Measurements from ENCODE around the gene EP400.
A peak's percentile ranks its signal among the peaks of the same experiment; 100 is the strongest.
"Not testable (repeated sequence)": the region's sequence is repeated elsewhere in the genome, so short reads cannot be mapped to it uniquely, and the experiment has no call there.

The EP400 gene

DNA sequence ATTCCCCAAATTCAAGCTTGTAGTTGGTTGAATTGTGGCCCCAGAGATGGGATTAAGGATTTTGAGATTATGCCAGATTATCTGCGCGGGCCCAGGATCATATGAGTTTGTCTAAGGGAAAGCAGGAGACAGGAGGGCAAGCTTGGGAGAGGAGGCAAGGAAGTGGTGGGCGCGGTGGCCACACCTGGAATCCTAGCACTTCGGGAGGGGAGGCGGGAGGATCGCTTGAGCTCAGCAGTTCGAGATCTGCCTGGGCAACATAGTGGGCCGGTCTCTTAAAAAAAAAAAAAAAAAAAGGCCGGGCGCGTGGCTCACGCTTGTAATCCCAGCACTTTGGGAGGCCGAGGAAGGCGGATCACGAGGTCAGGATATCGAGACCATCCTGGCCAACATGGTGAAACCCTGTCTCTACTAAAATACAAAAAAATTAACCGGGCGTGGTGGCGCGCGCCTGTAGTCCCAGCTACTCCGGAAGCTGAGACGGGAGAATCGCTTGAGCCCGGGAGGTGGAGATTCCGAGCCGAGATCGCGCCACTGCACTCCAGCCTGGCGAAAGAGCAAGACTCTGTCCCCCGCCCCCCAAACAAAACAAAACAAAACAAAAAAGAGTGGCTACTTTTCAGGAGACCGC lies 21.5 kb upstream of the EP400 start:
- DNase-seq (ENCODE audit: low read depth in 2 of 2) = no peak

DNA sequence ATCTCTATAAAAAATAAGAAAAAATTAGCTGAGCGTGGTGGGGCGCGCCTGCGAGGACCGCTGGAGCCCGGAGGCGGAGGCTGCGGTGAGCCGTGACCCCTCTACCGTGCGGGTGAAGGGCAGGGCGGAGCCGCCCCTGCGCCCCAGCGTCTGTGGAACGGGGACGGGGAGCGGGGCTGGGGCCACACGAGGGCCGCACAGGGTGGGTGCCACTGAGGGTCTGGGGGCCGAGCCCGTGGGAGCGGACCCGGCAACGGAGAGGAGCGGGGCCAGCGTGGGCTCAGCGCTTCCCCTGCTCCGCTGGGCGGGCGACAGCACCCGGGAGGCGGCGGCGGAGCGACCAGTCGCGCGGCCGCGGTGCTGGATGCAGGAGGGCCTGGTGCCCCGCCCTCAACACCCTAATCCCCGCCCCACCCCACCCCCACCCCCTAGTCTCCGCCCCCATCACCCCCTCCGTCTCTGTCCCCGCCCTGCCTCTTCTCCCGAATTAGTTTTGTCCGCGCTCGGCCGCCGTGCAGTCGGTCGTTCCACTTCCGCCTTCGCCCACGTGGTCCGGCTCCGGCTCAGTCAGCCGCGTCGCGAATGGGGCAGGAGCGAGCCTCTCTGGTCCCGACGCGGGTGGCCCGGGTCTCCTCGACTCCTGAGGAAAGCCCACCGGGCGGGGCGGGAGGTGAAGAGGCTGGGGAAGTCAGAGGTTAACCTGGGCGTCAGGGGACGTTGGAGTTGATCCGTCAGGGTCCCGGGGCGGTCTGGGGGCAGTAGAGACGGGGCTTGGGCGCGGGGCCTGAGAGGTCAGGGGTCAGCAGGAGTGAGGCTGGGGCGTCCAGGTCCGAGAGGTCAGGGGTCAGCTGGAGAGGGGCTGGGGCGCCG lies 20.8 kb upstream of the EP400 start, which contains the start of gene PUS1:
TSS of gene PUS1 (plus strand) at position 566 of the 870 bp plus-strand sequence. CDS start 447 bp downstream, outside the sequence.
- peak; percentile 88 to 89 for DNase-seq (ENCODE audit: low read depth in 2 of 2)

DNA sequence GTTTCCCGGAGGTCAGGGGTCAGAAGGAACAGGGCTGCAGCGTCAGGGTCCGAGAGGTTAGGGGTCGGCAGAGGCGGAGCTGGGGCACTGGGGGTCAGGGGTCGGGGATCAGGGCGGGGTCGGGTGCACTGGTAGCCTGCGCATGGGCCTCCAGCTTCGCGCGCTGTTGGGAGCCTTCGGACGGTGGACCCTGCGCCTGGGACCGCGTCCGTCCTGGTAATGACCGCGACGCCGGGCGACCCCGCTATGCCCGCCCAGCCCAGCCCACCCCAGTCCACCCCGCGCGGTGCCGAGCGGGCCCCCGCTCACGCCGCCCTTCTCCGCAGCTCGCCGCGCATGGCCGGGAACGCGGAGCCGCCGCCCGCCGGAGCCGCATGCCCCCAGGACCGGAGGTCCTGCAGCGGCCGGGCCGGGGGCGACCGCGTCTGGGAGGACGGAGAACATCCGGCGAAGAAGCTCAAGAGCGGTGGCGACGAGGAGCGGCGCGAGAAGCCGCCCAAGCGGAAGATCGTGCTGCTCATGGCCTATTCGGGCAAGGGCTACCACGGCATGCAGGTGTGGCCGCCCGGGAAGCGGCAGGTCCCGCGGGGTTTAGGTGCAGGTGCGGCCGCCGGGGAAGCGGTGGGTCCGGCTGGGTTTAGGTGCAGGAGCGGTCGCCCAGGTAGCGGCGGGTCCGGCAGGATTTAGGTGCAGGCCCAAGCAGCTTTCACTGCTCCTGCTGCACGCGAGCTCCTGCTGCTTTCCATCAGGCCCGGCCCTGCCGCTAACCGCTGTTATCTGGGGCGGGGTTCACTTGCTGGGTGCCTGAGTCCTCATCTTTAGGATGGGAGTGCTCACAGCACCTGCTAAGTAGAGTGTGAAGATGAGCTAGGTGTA lies 19.9 kb upstream of the EP400 start:
- no peak for DNase-seq (ENCODE audit: low read depth in 2 of 2)

DNA sequence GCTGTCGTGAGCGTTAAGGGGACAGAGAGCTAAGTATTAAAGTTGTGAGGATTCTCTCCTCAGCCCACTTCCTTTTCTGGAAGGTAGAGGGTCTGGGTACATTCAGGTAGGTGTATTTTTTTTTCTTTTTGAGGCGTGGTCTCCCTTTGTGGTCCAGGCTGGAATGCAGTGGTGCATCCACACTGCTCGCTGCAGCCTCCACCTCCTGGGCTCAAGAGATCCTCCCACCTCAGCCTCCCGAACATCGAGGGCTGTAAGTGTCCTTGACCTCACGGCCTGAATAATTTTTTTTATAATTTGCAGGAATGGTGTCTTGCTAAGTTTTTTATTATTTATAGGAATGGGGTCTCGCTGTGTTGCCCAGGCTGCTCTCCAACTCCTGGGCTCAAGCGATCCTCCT lies 19.2 kb upstream of the EP400 start:
- no peak for DNase-seq (ENCODE audit: low read depth in 2 of 2)

DNA sequence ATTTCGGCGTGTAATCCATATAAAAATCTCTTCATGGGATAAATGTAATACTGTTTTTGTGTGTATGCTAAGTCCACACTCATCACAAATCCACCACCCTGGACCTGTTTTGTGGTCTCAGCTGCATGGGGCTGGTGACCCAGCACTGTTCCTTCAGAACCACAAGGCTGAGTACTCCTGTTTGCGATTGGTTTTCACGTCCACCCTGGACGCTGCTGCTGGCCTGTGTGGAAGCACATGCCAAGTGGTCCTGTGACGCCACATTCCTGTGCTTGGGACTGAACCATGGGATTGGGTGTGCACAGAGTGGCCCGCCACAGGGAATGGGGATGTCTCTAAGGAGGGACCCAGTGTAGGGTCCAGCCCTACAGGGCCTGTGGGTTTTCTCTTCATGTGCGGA lies 16.4 kb upstream of the EP400 start:
- DNase-seq (ENCODE audit: low read depth in 2 of 2) = no peak

DNA sequence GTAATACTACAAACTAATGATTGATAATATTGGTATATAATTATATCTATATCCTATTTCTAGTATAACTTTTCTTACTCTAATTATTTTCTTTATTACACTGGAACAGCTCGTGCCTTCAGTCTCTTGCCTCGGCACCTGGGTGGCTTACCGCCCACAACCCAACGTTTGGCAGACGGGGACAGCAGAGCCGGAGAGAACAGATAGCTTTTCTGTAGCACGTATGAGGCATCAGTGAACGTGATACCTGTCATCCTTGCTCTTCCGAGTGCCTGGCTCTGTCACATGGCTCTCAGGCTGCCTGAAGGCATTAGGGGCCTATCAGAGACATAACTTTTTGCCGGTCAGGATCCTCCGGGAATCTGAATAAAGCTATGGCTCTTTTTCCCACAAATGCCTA lies 15.2 kb upstream of the EP400 start:
- DNase-seq (ENCODE audit: low read depth in 2 of 2) = no peak

DNA sequence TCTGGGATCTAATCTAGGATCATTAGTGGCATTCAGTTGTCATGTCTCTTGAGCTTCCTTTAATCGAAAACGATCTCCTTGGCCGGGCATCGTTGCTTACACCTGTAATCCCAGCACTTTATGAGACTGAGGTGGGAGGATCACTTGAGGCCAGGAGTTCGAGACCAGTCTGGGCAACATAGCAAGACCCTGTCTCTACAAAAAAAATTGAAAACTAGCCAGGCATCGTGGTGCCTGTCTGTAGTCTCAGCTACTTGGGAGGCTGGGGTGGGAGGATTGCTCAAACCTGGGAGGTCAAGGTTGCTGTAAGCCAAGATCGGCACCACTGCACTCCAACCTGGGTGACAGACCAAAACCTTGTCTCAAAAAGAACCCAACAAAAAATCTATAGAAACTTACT lies 11.7 kb upstream of the EP400 start:
- no peak for DNase-seq (ENCODE audit: low read depth in 2 of 2)

DNA sequence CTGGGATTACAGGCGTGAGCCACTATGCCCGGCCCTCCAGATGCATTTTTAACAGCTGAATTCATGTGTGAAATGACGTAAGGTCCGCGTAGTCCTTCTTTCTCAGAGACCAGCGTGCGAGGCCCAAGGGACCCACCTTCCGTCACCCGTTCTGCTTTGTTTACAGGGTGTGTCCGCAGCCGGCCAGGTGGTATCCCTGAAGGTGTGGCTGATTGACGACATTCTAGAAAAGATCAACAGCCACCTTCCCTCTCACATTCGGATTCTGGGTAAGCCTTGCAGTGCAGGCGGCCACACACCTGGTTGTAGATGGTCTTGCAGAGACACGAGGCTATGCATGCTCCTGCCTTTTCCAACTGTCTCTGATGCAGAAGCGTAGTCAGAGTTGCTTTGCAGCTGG lies 10.7 kb upstream of the EP400 start:
- DNase-seq (ENCODE audit: low read depth in 2 of 2) = no peak

DNA sequence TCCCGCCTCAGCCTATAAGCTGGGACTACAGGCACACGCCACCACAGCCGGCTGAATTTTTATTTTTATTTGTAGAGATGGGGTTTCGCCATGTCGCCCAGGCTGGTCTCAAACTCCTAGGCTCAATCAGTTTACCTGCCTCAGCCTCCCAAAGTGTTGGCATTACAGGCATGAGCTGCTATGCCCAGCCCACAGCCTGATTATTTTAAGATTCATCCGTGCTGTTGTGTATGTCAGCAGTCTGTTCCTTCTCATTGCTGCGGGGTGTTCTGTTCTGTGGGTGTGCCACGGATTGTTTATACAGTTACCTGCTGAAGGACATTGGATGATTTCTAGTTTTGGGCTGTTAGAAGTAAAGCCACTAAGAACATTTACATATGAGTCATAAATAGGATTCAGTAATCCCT lies 9.6 kb upstream of the EP400 start:
- no peak for DNase-seq (ENCODE audit: low read depth in 2 of 2)

DNA sequence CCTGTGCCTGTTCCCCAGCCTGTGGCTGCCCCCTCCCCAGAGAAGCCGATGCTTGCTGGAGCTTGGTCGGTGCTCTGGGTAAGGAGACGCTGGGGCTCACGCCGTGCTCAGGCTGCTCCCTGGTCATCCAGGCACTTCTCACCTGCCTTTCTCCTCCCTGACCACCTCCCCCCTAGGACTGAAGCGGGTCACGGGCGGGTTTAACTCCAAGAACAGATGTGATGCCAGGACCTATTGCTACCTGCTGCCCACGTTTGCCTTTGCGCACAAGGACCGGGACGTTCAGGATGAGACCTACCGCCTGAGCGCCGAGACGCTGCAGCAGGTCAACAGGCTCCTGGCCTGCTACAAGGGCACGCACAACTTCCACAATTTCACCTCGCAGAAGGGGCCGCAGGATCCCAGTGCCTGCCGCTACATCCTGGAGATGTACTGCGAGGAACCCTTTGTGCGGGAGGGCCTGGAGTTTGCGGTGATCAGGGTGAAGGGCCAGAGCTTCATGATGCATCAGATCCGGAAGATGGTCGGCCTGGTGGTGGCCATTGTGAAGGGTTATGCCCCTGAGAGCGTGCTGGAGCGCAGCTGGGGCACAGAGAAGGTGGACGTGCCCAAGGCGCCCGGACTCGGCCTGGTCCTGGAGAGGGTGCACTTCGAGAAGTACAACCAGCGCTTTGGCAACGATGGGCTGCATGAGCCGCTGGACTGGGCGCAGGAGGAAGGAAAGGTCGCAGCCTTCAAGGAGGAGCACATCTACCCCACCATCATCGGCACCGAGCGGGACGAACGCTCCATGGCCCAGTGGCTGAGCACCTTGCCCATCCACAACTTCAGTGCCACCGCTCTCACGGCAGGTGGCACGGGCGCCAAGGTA lies 8.4 kb upstream of the EP400 start:
- no peak for DNase-seq (ENCODE audit: low read depth in 2 of 2)

DNA sequence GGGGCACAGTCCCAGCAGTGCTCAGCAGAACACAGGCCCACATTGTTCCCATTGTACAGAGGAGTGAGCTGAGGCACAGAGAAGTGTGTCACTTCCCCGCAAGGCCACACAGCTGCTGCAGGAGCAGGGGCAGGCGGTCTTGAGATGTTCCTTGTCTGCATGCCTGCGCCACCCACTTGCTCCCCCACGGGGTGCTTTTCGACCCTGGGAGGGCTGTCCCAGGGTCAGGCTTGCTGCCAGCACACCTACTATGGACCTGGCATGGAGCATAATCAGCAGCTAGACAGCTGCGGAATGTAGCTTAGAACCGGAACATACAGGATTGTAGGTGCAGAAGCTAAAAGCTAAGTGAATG lies 7.8 kb upstream of the EP400 start:
- DNase-seq (ENCODE audit: low read depth in 2 of 2) = no peak

DNA sequence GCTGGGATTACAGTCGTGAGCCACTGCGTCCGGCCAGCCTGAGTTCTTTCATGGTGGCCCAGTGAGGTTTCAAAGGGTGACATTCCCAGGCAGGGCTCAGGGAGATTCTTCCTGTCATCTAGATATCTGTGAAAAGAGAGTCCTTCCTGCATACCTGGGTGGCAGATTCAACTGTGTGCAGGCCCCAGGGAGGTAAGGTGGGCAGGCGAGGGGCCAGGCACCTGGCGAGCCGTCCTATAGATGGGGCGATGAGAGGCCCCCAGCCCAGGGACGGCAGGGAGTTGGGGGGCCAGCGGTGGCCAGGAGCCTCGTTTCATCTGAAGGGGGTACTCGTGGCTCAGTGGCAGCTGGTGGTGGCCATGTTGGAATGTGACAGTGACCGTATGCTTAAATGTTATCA lies 7.1 kb upstream of the EP400 start:
- DNase-seq (ENCODE audit: low read depth in 2 of 2) = no peak

DNA sequence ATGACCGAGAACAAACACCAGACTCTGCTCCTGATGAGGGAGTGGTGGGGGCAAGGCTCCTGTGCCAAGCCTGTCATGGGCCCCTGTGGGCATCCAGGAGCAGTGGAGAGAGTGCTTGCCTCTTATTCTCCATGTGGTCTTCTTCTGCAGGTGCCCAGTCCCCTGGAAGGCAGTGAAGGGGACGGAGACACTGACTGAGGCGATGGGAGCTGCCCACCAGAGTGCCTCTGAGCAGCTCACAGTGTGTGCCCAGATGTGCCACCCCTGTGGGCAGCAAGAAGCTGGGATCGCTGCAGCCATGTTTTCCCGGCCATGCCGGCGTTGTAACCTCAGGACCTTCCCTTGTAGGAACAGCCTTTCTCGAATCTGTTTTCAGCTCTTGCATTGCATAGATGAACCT lies 6.4 kb upstream of the EP400 start:
- DNase-seq (ENCODE audit: low read depth in 2 of 2) = no peak

DNA sequence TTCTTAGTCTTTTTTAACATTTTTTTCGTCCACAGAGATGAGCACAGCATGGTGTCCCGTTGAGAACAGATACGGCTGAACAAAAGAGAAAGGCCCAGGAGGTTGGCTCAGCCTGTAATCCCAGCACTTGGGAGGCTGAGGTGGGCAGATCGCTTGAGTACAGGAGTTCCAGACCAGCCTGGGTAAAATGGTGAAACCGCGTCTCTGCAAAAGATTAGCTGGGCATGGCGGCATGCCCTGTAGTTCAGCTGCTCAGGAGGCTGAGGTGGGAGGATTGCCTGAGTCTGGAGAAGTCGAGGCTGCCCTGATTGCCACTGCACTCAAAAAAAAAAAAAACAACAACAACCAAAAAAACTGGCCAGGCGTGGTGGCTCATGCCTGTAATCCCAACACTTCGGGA lies 5.9 kb upstream of the EP400 start:
- DNase-seq (ENCODE audit: low read depth in 2 of 2) = no peak

DNA sequence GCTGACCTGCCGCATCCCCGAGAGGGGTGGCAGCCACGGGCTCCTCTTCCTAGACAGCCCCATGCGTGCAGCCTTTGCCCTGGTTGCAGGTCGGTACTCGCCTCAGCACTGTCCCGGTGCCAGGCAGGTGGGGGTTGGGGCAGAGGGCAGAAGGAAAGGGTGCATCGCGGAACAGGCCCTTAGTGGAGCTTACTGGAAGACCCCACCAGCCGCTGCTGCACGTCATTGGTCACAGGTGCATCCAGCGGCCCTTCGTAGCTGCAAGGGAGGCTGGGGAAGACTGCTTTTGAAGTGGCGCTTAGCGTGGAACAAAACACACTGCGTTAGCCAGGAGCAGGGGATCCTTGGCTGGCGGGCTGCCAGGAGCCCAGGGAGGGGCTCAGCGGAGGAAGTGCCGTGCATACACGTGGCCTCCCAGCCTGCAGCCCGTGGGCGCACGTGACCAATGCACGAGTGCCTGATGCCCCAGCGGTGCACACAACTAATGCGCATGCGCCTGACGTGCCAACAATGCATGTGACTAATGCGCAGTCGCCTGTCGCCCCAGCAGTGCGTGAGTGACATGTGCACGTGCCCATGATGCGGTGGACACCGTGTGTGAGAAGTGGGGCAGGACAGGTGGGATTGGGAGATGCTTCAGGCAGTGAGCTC lies 5.0 kb upstream of the EP400 start:
- no peak for DNase-seq (ENCODE audit: low read depth in 2 of 2)

DNA sequence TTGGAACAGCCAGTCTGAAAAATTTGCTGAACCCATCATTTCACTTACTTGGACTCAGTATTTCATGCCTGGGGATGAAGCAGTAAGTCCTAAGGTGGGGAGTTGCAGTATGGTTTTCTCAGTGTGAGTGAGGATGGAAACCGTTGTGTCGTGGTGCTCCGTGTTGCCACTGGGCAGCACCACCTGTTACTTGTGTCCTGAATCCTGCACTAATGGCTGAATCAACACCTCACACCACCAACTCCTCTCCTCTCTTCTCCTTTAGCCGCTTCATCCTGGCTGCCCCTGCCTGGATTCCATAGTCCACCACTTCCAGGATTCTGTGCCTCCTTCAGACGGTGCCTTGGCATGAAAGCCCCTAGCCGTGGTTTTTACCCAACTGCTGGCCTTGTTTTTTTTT lies 3.0 kb upstream of the EP400 start:
- no peak for DNase-seq (ENCODE audit: low read depth in 2 of 2)

DNA sequence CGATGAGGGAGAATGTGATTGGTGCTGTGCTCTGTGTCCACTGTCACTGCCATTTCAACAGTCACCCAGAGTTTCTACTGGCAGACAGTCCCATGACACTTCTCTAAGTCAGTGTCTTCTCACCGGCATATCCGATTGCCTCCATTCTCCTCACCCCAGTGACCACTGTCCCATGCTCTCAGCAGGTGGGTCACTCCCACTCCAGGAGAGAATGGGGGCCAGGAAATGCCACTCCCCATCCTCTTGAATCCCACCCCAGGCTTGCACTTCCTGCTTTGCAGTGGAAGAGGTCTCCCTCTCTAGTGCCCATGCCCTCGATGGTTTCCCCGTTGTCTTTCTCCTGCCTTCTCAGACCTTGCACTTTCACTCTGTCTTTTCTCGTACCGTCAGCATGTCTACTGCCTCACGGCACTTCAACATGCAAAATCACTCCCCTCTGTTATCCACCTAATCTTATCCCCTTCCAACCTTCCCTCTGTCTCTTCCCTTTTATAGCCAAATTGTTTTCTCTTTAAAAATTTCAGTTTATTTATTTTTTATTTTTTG lies 2.2 kb upstream of the EP400 start:
- no peak for DNase-seq (ENCODE audit: low read depth in 2 of 2)

DNA sequence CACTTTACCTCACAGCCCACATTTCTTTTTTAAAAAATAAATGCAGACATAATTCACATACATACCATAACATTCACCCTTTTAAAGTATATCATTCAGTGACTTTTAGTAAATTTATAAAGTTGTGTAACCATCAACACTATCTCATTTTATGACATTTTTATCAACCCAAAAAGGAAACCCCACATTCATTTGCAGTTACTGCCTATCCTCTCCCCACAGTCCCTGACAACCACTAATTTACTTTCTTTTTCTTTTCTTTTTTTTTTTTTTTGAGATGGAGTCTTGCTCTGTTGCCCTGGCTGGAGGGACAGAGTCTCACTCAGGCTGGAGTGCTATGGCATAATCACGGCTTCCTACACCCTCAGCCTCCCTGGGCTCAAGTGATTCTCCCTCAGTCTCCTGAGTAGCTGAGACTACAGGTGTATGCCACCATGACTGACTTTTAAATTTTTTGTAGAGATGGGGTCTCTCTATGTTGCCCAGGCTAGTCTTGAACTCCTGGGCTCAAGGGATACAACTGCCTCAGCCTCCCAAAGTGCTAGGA lies 1.5 kb upstream of the EP400 start:
- no peak for DNase-seq (ENCODE audit: low read depth in 2 of 2)

DNA sequence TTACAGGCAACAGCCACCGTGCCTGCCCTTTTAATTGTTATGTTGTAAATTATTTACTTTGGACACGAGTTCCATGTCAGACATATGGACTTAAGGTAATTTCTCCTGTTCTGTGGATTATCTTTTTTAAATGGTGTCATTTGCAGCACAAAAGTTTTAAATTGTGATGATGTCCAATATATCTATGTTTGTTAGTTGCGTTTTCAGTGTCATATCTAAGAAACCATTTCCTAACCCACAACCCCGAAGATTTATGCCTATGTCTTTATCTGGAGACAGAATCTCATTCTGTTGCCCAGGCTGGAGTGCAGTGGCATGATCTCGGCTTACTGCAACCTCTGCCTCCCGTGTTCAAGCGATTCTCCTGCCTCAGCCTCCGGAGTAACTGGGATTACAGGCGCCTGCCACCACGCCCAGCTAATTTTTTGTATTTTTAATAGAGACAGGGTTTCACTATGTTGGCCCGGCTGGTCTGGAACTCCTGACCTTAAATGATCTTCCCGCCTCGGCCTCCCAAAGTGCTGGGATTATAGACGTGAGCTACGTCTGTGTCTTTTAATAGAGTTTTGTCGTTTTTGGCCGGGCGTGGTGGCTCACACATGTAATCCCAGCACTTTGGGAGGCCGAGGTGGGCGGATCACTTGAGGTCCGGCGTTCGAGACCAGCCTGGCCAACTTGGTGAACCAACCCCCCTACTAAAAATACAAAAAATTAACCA lies 870 bp upstream of the EP400 start:
- DNase-seq (ENCODE audit: low read depth in 2 of 2) = not testable (repeated sequence)
